ENCODE results near the gene TGFB1. TPM values are rescaled to one million over a fixed set of nuclear protein-coding genes. Genes with fewer than 3 reads are reported as not detected.

Gene TGFB1
- total and polyA plus RNA-seq, 9 of the 15 experiments (the other 6 are each of a cell fraction or from before 2014, with no cell fraction given): 0.24 to 159 (median 17.2) TPM

DNA sequence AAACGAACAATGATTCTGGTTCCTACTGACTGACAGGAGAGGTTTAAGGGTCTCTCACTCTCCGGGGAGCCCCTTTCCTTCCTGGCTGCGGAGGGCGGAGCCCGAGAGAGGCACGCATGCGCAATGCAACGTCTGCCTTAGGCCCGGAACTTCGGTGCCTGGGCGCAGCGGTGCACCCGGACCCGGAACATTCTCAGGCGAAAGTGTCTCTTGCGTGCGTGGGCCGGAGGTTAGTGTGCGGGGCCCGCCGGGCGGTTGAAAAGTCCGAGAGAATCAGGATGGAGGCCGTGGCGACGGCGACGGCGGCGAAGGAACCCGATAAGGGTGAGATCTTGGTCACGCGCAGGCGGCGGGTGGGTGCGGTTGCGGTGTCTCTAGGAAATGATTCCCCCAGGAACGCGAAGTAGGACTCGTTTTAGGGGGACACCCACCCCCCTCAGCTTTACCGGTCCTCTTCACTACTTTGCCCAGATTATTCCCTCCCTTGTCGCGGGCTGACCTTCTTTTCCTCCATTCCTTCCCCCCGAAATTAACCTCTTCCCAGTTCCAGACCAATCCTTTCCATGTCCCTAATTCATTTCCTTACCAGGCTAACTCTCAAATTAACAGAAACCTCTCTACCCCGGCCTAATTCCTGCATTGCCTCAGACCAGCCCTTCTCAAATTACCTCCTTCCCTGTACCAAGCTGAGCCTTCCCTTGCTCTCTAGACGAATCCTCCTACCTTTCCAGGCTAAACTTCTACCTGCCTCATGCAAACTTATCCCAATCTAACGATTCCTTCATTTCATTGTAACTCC is 43.5 kb downstream of the TGFB1 start, which contains the start of gene CCDC97 (continued):
- TF ChIP-seq E2F3 (CRISPR knock-in tag; IDR thresholded peaks at IDR 0.05) (no peak; the same call in 1 of the 2 replicates), KLF13 (tag; IDR thresholded peaks at IDR 0.05; ENCODE audit: borderline replicate concordance, low read depth) (peak; percentile 94), PHF21A (IDR thresholded peaks at IDR 0.05; ENCODE audit: borderline replicate concordance, low read depth) (0 out of 2 replicates have a peak, but pooled peaks have one; percentile 87), MYC (IDR thresholded peaks at IDR 0.05; ENCODE audit: low read depth, low read length) (peak; percentile 80), MYC (CRISPR knock-in tag; IDR thresholded peaks at IDR 0.05; ENCODE audit: borderline replicate concordance, low read depth) (peak; percentile 89; the same call in 1 of the 2 replicates), PYGO2 (tag; IDR thresholded peaks at IDR 0.05) (no peak; the same call in 1 of the 2 replicates), FOXK1 (CRISPR knock-in tag; IDR thresholded peaks at IDR 0.05; ENCODE audit: borderline replicate concordance) (no peak), MCM5 (IDR thresholded peaks at IDR 0.05; ENCODE audit: low read depth) (no peak), XRCC3 (IDR thresholded peaks at IDR 0.05) (no peak), NR2C2 (CRISPR knock-in tag; IDR thresholded peaks at IDR 0.05) (0 out of 2 replicates have a peak, but pooled peaks have one; percentile 34), NR2C2 (tag; IDR thresholded peaks at IDR 0.05) (peak; percentile 83), MBD2 (IDR thresholded peaks at IDR 0.05; ENCODE audit: borderline replicate concordance, low read depth) (peak; percentile 72; the same call in 1 of the 2 replicates), CHD4 (IDR thresholded peaks at IDR 0.05; ENCODE audit: insufficient read depth, insufficient replicate concordance, low read depth, low read length, poor library complexity, severe bottlenecking) (no peak), SMAD4 (CRISPR knock-in tag; conservative IDR thresholded peaks at IDR 0.05) (peak; percentile 93), RBM14 (IDR thresholded peaks at IDR 0.05; ENCODE audit: borderline replicate concordance, insufficient read depth, low read depth, low read length) (no peak), ASH1L (IDR thresholded peaks at IDR 0.05; ENCODE audit: borderline replicate concordance, low read depth, partially characterized antibody) (peak; percentile 54), ZNF551 (CRISPR knock-in tag; IDR thresholded peaks at IDR 0.05) (no peak), GATAD2B (IDR thresholded peaks at IDR 0.05; ENCODE audit: borderline replicate concordance) (peak; percentile 96), SMARCE1 (IDR thresholded peaks at IDR 0.05) (peak; percentile 46), ZNF644 (tag; IDR thresholded peaks at IDR 0.05; ENCODE audit: low read depth) (no peak; the same call in 1 of the 2 replicates), MTA2 (IDR thresholded peaks at IDR 0.05; ENCODE audit: low read depth) (no peak; the same call in 1 of the 2 replicates), MITF (IDR thresholded peaks at IDR 0.05) (peak; percentile 97), TRIM24 (IDR thresholded peaks at IDR 0.05) (peak; percentile 39 to 100; a peak in 3 of 4 replicates)
- TF ChIP-seq, protein P1, sequence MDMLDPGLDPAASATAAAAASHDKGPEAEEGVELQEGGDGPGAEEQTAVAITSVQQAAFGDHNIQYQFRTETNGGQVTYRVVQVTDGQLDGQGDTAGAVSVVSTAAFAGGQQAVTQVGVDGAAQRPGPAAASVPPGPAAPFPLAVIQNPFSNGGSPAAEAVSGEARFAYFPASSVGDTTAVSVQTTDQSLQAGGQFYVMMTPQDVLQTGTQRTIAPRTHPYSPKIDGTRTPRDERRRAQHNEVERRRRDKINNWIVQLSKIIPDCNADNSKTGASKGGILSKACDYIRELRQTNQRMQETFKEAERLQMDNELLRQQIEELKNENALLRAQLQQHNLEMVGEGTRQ (CRISPR knock-in tag; IDR thresholded peaks at IDR 0.05): peak; percentile 49; the same call in 1 of the 2 replicates
- TF ChIP-seq, protein P2, sequence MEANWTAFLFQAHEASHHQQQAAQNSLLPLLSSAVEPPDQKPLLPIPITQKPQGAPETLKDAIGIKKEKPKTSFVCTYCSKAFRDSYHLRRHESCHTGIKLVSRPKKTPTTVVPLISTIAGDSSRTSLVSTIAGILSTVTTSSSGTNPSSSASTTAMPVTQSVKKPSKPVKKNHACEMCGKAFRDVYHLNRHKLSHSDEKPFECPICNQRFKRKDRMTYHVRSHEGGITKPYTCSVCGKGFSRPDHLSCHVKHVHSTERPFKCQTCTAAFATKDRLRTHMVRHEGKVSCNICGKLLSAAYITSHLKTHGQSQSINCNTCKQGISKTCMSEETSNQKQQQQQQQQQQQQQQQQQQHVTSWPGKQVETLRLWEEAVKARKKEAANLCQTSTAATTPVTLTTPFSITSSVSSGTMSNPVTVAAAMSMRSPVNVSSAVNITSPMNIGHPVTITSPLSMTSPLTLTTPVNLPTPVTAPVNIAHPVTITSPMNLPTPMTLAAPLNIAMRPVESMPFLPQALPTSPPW (CRISPR knock-in tag; IDR thresholded peaks at IDR 0.05): peak; percentile 93
